ENCODE data around the gene CMAS.
"Not testable (repeated sequence)": the region's sequence is repeated elsewhere in the genome, so short reads cannot be mapped to it uniquely, and the experiment has no call there.

The CMAS gene

GRCh38 chr12:22046090-22046967, at the start of gene CMAS:
Gene CMAS (plus strand): TSS chr12:22046218. CDS start chr12:22046304, 86 bp downstream.
- DNase-seq (ENCODE audit: low read depth) = peak; percentile 74

GRCh38 chr12:21998295-21998694, 47.7 kb upstream of the CMAS start:
- DNase-seq (ENCODE audit: low read depth) = no peak

GRCh38 chr12:21998782-21999181, 47.2 kb upstream of the CMAS start:
- no peak for DNase-seq (ENCODE audit: low read depth)

GRCh38 chr12:22002430-22002829, 43.6 kb upstream of the CMAS start:
- no peak for DNase-seq (ENCODE audit: low read depth)

- not testable (repeated sequence) for DNase-seq (ENCODE audit: low read depth)
Observed at GRCh38 chr12:22007794-22008193, 38.2 kb upstream of the CMAS start.

- no peak for DNase-seq (ENCODE audit: low read depth)
Observed at GRCh38 chr12:22008196-22008595, 37.8 kb upstream of the CMAS start.

- no peak for DNase-seq (ENCODE audit: low read depth)
Observed at GRCh38 chr12:22014041-22014782, 31.8 kb upstream of the CMAS start.

GRCh38 chr12:22014783-22015144, 31.3 kb upstream of the CMAS start:
- no peak for DNase-seq (ENCODE audit: low read depth)

- DNase-seq (ENCODE audit: low read depth) = no peak
Observed at GRCh38 chr12:22016982-22017381, 29.0 kb upstream of the CMAS start.

- no peak for DNase-seq (ENCODE audit: low read depth)
Observed at GRCh38 chr12:22018860-22019259, 27.2 kb upstream of the CMAS start.

GRCh38 chr12:22023489-22023888, 22.5 kb upstream of the CMAS start:
- not testable (repeated sequence) for DNase-seq (ENCODE audit: low read depth)

GRCh38 chr12:22029491-22029890, 16.5 kb upstream of the CMAS start:
- DNase-seq (ENCODE audit: low read depth) = no peak

GRCh38 chr12:22029991-22030390, 16.0 kb upstream of the CMAS start:
- DNase-seq (ENCODE audit: low read depth) = no peak

GRCh38 chr12:22032732-22033131, 13.3 kb upstream of the CMAS start:
- no peak for DNase-seq (ENCODE audit: low read depth)

GRCh38 chr12:22034709-22035506, 11.1 kb upstream of the CMAS start:
- no peak for DNase-seq (ENCODE audit: low read depth)

GRCh38 chr12:22037947-22038346, 8.1 kb upstream of the CMAS start:
- DNase-seq (ENCODE audit: low read depth) = no peak

- DNase-seq (ENCODE audit: low read depth) = no peak
Observed at GRCh38 chr12:22038734-22039133, 7.3 kb upstream of the CMAS start.

- DNase-seq (ENCODE audit: low read depth) = no peak
Observed at GRCh38 chr12:22039361-22039760, 6.7 kb upstream of the CMAS start.

- no peak for DNase-seq (ENCODE audit: low read depth)
Observed at GRCh38 chr12:22042976-22043669, 2.9 kb upstream of the CMAS start.

GRCh38 chr12:22043943-22044342, 2.1 kb upstream of the CMAS start:
- DNase-seq (ENCODE audit: low read depth) = no peak

- DNase-seq (ENCODE audit: low read depth) = no peak
Observed at GRCh38 chr12:22044391-22044790, 1.6 kb upstream of the CMAS start.

- DNase-seq (ENCODE audit: low read depth) = no peak
Observed at GRCh38 chr12:22046968-22047390, 961 bp downstream of the CMAS start.

Data from activated T-cell treated with anti-CD3 and anti-CD28 coated beads for 1 hour (primary cell).